PC-9 (cell line): Measurements from ENCODE around the gene FBXW7. TPM values are rescaled to one million over a fixed set of nuclear protein-coding genes. Genes with fewer than 3 reads are reported as not detected.

Experiments
- BruUV-seq: library from RNA; stranded (reverse); fragments of 400-500 nt; replicated peaks from 2 replicates; lab custom pipeline; 2021; lab: Mats Ljungman, UMichigan
- CTCF ChIA-PET: fragments of 300-600 bp; sonication (Branson Sonifier 250); formaldehyde crosslinking; loops from one replicate; lab custom pipeline; 2022; ENCODE audit warnings: antibody characterized with exemption; lab: Charles Lee
- POLR2A ChIA-PET: fragments of 300-600 bp; sonication (Branson Sonifier 250); formaldehyde crosslinking; loops from one replicate; lab custom pipeline; 2022; ENCODE audit warnings: antibody characterized with exemption; ENCODE audit not compliant: unreplicated experiment; lab: Charles Lee
- DNase-seq, 2 experiments: peaks; one replicate each; pipeline versions ENCODE4 v3.0.0 to v3.0.0-alpha.2; 2015 to 2022; ENCODE audit warnings: mixed read lengths in 1 of 2
- H2AFZ ChIP-seq: fragments of 200-600 bp; sonication (generic); 2 replicates; pipeline ENCODE4 v1.8.1; 2017; ENCODE audit warnings: antibody characterized with exemption
- H3F3A ChIP-seq: fragments of 200-600 bp; sonication (generic); 2 replicates; pipeline ENCODE4 v1.8.1; 2017; ENCODE audit warnings: antibody characterized with exemption, mild to moderate bottlenecking, low read depth; ENCODE audit not compliant: insufficient read depth
- H3K27ac ChIP-seq: fragments of 200-600 bp; sonication (generic); 2 replicates; pipeline ENCODE4 v1.6.1; 2016; ENCODE audit warnings: mixed run types
- H3K27me3 ChIP-seq: fragments of 200-600 bp; sonication (generic); 2 replicates; pipeline ENCODE4 v1.6.1; 2016; ENCODE audit warnings: low read depth, mixed run types; ENCODE audit not compliant: insufficient read depth
- H3K36me3 ChIP-seq: fragments of 200-600 bp; sonication (generic); 2 replicates; pipeline ENCODE4 v1.6.1; 2016; ENCODE audit warnings: low read depth, mixed run types
- H3K4me1 ChIP-seq: fragments of 200-600 bp; sonication (generic); replicated peaks from 2 replicates; pipeline ENCODE4 v1.6.1; 2016; ENCODE audit warnings: mixed run types; ENCODE audit not compliant: insufficient read depth
- H3K4me2 ChIP-seq: fragments of 200-600 bp; sonication (generic); 2 replicates; pipeline ENCODE4 v1.6.1; 2017; ENCODE audit warnings: mixed run types
- H3K4me3 ChIP-seq: fragments of 200-600 bp; sonication (generic); 2 replicates; pipeline ENCODE4 v1.6.1; 2016; ENCODE audit warnings: mixed run types
- H3K79me2 ChIP-seq: fragments of 200-600 bp; sonication (generic); 2 replicates; pipeline ENCODE4 v1.6.1; 2017; ENCODE audit warnings: low read depth, mixed run types
- H3K9me2 ChIP-seq: fragments of 200-600 bp; sonication (generic); 2 replicates; pipeline ENCODE4 v1.8.1; 2017; ENCODE audit warnings: mild to moderate bottlenecking; ENCODE audit not compliant: insufficient read depth
- H3K9me3 ChIP-seq: fragments of 200-600 bp; sonication (generic); 2 replicates; pipeline ENCODE4 v1.8.1; 2016; ENCODE audit warnings: low read depth; ENCODE audit not compliant: insufficient read depth
- H4K20me1 ChIP-seq: fragments of 200-600 bp; sonication (generic); 2 replicates; pipeline ENCODE4 v1.8.1; 2017; ENCODE audit not compliant: insufficient read depth
- CTCF ChIP-seq: fragments of 200-600 bp; sonication (generic); conservative IDR thresholded peaks from 2 replicates; pipeline ENCODE4 v1.6.1; 2017; ENCODE audit warnings: mixed run types, antibody characterized with exemption, mild to moderate bottlenecking, moderate library complexity
- EZH2 ChIP-seq: fragments of 200-600 bp; sonication (generic); IDR thresholded peaks from 2 replicates; pipeline ENCODE4 v1.8.0; 2017; ENCODE audit warnings: antibody characterized with exemption, low read depth
- intact Hi-C: fragments of 100-400 bp; cut with micrococcal nuclease; formaldehyde crosslinking; loops from one replicate; pipeline ENCODE4 v1.10.0; 2022; ENCODE audit not compliant: unreplicated experiment
- total RNA-seq: library from RNA; stranded (reverse); gene quantifications from 2 replicates; pipeline ENCODE4 v1.2.3, GENCODE V29; 2021

Gene FBXW7
- total RNA-seq, 1 experiment from 2014 or later, result 30.2 TPM

GRCh38 chr4:152480326-152480725 is 55.6 kb downstream of the FBXW7 start:
- H3K27me3 ChIP-seq, result no peaks in the 10 kb centered on the region
- no peaks in the 10 kb centered on the region for H3K36me3 ChIP-seq
- no peaks in the 10 kb centered on the region for H3K9me3 ChIP-seq
- H3K9me2 ChIP-seq, result no peaks in the 10 kb centered on the region
- CTCF ChIA-PET, result interaction anchor here (0.6 kb wide), 1 partner anchor 237 kb away, joined by 3 read pairs; no protein-coding TSS in a partner anchor
- no peak overlapping the region for H3K4me2 ChIP-seq
- no TSS peak for BruUV-seq
- intact Hi-C loops, result no loop called here
- DNase-seq, result no peak
- H4K20me1 ChIP-seq, result no peaks in the 10 kb centered on the region
- no peaks in the 10 kb centered on the region for H3K4me1 ChIP-seq
- POLR2A ChIA-PET, result no interaction called here
- no peak overlapping the region for H3K4me3 ChIP-seq
- no peak for TF ChIP-seq EZH2
- no peak for TF ChIP-seq CTCF
- H3K79me2 ChIP-seq, result peaks cover 45% of the 10 kb centered on the region
- H3F3A ChIP-seq, result no peaks in the 10 kb centered on the region; the same call in 1 of the 2 replicates
- no peak overlapping the region for H3K27ac ChIP-seq
- no peak overlapping the region for H2AFZ ChIP-seq

- H3K9me3 ChIP-seq, result no peaks in the 10 kb centered on the region
- BruUV-seq, result no TSS peak
- no peaks in the 10 kb centered on the region for H3K27me3 ChIP-seq
- H2AFZ ChIP-seq, result no peak overlapping the region
- TF ChIP-seq CTCF (no peak), EZH2 (no peak)
- no peaks in the 10 kb centered on the region for H4K20me1 ChIP-seq
- intact Hi-C loops, result no loop called here
- ChIA-PET CTCF (interaction anchor here (0.6 kb wide), 1 partner anchor 238 kb away, joined by 3 read pairs; no protein-coding TSS in a partner anchor), POLR2A (no interaction called here)
- H3K9me2 ChIP-seq, result no peaks in the 10 kb centered on the region
- no peaks in the 10 kb centered on the region; the same call in 1 of the 2 replicates for H3F3A ChIP-seq
- no peaks in the 10 kb centered on the region for H3K36me3 ChIP-seq
- H3K79me2 ChIP-seq, result peaks cover 46% of the 10 kb centered on the region
- no peaks in the 10 kb centered on the region for H3K4me1 ChIP-seq
- H3K4me3 ChIP-seq, result no peak overlapping the region
- no peak overlapping the region for H3K4me2 ChIP-seq
- H3K27ac ChIP-seq, result no peak overlapping the region
- no peak for DNase-seq
Measured at GRCh38 chr4:152479428-152480026, 56.4 kb downstream of the FBXW7 start.

- intact Hi-C loops, result no loop called here
- TF ChIP-seq CTCF (no peak), EZH2 (no peak)
- H3K27me3 ChIP-seq, result no peaks in the 10 kb centered on the region
- ChIA-PET CTCF (no interaction called here), POLR2A (no interaction called here)
- H3K9me3 ChIP-seq, result no peaks in the 10 kb centered on the region
- H3K9me2 ChIP-seq, result no peaks in the 10 kb centered on the region
- H3F3A ChIP-seq, result no peaks in the 10 kb centered on the region; the same call in 1 of the 2 replicates
- no peak overlapping the region for H2AFZ ChIP-seq
- peaks cover 50% of the 10 kb centered on the region for H3K79me2 ChIP-seq
- no peaks in the 10 kb centered on the region for H4K20me1 ChIP-seq
- no peaks in the 10 kb centered on the region for H3K4me1 ChIP-seq
- DNase-seq, result no peak
- no peak overlapping the region for H3K4me2 ChIP-seq
- H3K36me3 ChIP-seq, result no peaks in the 10 kb centered on the region
- H3K4me3 ChIP-seq, result no peak overlapping the region
- BruUV-seq, result no TSS peak
- H3K27ac ChIP-seq, result no peak overlapping the region
Measured at GRCh38 chr4:152478461-152479237, 57.2 kb downstream of the FBXW7 start.
